DOHH2 (cell line): ENCODE measurements around the gene DLG1.

Source experiments
- H3F3A ChIP-seq: fragments of 200-600 bp; sonication (generic), shearing (Covaris generic); 2 replicates; pipeline ENCODE4 v1.6.0; 2016; ENCODE audit warnings: antibody characterized with exemption, mild to moderate bottlenecking; ENCODE audit not compliant: control insufficient read depth, insufficient read depth
- H3K27ac ChIP-seq: fragments of 200-600 bp; sonication (generic); 2 replicates; pipeline ENCODE4 v1.5.1; 2014; ENCODE audit warnings: low read depth, mild to moderate bottlenecking, low read length, moderate library complexity
- H3K27me3 ChIP-seq: fragments of 200-600 bp; sonication (generic); 2 replicates; pipeline ENCODE4 v1.6.1; 2014; ENCODE audit warnings: mild to moderate bottlenecking, low read length, mixed read lengths; ENCODE audit not compliant: control insufficient read depth
- H3K36me3 ChIP-seq: fragments of 200-600 bp; sonication (generic); 2 replicates; pipeline ENCODE4 v1.6.1; 2014; ENCODE audit warnings: mild to moderate bottlenecking, low read length, moderate library complexity, mixed read lengths; ENCODE audit not compliant: control insufficient read depth
- H3K4me1 ChIP-seq: fragments of 200-600 bp; sonication (generic); 2 replicates; pipeline ENCODE4 v1.6.1; 2014; ENCODE audit warnings: mild to moderate bottlenecking, low read length, mixed read lengths; ENCODE audit not compliant: control insufficient read depth
- H3K4me2 ChIP-seq: fragments of 200-600 bp; sonication (generic); 2 replicates; pipeline ENCODE4 v1.6.0; 2014; ENCODE audit warnings: mild to moderate bottlenecking, low read length, moderate library complexity
- H3K4me3 ChIP-seq: fragments of 200-600 bp; sonication (generic); 2 replicates; pipeline ENCODE4 v1.5.1; 2014; ENCODE audit warnings: mild to moderate bottlenecking, low read length, mixed read lengths
- H3K79me2 ChIP-seq: fragments of 200-600 bp; sonication (generic); 2 replicates; pipeline ENCODE4 v1.6.1; 2014; ENCODE audit warnings: mild to moderate bottlenecking, low read length, mixed read lengths; ENCODE audit not compliant: control insufficient read depth
- H3K9me2 ChIP-seq: fragments of 200-600 bp; sonication (generic); replicated peaks from 2 replicates; pipeline ENCODE4 v1.6.1; 2014; ENCODE audit warnings: mild to moderate bottlenecking, low read length, mixed read lengths; ENCODE audit not compliant: control insufficient read depth
- H3K9me3 ChIP-seq: fragments of 200-600 bp; sonication (generic); 2 replicates; pipeline ENCODE4 v1.6.1; 2014; ENCODE audit warnings: antibody characterized with exemption, low read length, mixed read lengths; ENCODE audit not compliant: control insufficient read depth, insufficient read depth
- H4K20me1 ChIP-seq: fragments of 200-600 bp; sonication (generic); 2 replicates; pipeline ENCODE4 v1.6.0; 2014; ENCODE audit warnings: low read depth, mild to moderate bottlenecking, antibody characterized with exemption, low read length, moderate library complexity; ENCODE audit not compliant: control insufficient read depth, insufficient read depth
- EZH2phosphoT487 ChIP-seq: fragments of 200-600 bp; sonication (generic); IDR thresholded peaks from 2 replicates; pipeline ENCODE4 v1.6.1; 2017; ENCODE audit warnings: borderline replicate concordance, mild to moderate bottlenecking, antibody characterized with exemption, low read length, moderate library complexity, mixed read lengths
- TF ChIP-seq, protein P1 (sequence below): fragments of 200-600 bp; sonication (generic); IDR thresholded peaks from one replicate; pipeline ENCODE4 v1.5.1; 2014; ENCODE audit warnings: antibody characterized with exemption, mild to moderate bottlenecking, low read depth, low read length; ENCODE audit not compliant: poor library complexity, severe bottlenecking

Gene DLG1

DNA sequence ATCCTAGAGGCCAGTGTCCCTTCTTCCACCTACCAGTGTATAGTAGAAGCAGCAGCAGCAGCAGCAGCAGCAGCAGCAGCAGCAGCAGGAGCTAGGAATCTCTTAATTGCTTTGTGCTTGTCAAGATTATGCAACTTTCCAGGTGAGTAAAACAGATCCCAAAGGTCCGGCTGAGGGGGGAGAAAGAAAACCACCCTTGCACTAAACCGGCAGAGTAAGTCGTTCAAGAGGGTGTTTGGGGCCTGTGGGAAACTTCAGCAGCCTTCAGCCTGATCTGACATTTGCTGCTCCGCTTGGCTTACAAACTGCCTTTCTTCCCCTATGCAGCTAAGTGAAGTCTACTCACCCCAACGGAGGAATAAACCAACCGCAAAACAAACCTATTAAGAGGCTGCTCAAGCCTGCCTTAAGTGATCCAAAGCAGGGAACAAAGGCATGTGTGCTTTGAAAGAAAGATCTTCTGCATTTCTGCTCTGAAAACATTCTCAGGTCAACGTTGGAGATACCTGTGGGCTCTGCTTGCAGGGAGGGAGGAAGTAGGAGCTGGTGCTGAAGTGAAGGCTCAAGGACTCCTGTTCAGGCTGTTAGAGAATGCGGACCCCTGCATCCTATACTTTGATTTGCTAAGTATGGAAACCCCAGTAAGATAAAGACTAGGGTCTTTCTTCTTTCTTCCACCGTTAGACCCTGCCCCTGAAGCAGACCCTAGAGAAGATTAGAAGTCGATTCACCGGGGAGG is 35.7 kb upstream of the DLG1 start:
- Histone ChIP-seq H3K79me2 (no peaks in the 10 kb centered on the region), H3K36me3 (no peaks in the 10 kb centered on the region)
- TF ChIP-seq, protein P1, sequence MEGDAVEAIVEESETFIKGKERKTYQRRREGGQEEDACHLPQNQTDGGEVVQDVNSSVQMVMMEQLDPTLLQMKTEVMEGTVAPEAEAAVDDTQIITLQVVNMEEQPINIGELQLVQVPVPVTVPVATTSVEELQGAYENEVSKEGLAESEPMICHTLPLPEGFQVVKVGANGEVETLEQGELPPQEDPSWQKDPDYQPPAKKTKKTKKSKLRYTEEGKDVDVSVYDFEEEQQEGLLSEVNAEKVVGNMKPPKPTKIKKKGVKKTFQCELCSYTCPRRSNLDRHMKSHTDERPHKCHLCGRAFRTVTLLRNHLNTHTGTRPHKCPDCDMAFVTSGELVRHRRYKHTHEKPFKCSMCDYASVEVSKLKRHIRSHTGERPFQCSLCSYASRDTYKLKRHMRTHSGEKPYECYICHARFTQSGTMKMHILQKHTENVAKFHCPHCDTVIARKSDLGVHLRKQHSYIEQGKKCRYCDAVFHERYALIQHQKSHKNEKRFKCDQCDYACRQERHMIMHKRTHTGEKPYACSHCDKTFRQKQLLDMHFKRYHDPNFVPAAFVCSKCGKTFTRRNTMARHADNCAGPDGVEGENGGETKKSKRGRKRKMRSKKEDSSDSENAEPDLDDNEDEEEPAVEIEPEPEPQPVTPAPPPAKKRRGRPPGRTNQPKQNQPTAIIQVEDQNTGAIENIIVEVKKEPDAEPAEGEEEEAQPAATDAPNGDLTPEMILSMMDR, result no peak
- no peak for TF ChIP-seq EZH2phosphoT487

DNA sequence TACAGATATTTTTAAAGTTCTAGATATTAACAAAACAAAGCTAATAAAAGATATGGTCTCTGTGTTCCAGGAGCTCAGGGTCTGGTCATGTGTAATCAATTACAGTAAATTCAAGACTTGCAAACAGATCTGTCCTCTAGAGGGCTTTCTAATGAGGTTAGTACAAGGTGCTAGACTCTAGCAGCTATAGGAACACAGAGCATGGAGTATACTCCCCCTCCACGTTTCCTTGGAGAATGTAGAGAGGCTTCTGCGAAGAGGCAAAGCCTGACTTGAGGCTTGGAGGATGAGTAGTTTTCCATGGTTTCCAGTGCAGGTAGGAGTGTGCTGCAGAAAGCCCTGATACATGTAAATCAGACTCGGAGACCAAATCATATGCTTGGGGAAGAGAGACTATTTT is 32.7 kb upstream of the DLG1 start:
- H3K4me1 ChIP-seq, result no peaks in the 10 kb centered on the region
- peaks cover 13% of the 10 kb centered on the region; the same call in 1 of the 2 replicates for H3K27me3 ChIP-seq
- H3K27ac ChIP-seq, result no peak overlapping the region
- no peaks in the 10 kb centered on the region for H3K79me2 ChIP-seq
- H3K4me2 ChIP-seq, result no peak overlapping the region
- no peaks in the 10 kb centered on the region for H3K36me3 ChIP-seq
- H3F3A ChIP-seq, result no peaks in the 10 kb centered on the region
- TF ChIP-seq EZH2phosphoT487, result no peak
- TF ChIP-seq, protein P1, result peak; percentile 15
- no peaks in the 10 kb centered on the region for H4K20me1 ChIP-seq
- H3K9me3 ChIP-seq, result no peaks in the 10 kb centered on the region
- H3K4me3 ChIP-seq, result no peak overlapping the region
- H3K9me2 ChIP-seq, result no peaks in the 10 kb centered on the region

More for the DNA sequence above, 35.7 kb upstream of the DLG1 start:
- H3F3A ChIP-seq, result no peaks in the 10 kb centered on the region
- no peak overlapping the region for H3K27ac ChIP-seq
- peaks cover 13% of the 10 kb centered on the region; the same call in 1 of the 2 replicates for H3K27me3 ChIP-seq
- no peaks in the 10 kb centered on the region for H3K9me3 ChIP-seq
- H3K9me2 ChIP-seq, result no peaks in the 10 kb centered on the region
- H3K4me1 ChIP-seq, result no peaks in the 10 kb centered on the region
- no peaks in the 10 kb centered on the region for H4K20me1 ChIP-seq
- H3K4me2 ChIP-seq, result no peak overlapping the region
- no peak overlapping the region for H3K4me3 ChIP-seq

DNA sequence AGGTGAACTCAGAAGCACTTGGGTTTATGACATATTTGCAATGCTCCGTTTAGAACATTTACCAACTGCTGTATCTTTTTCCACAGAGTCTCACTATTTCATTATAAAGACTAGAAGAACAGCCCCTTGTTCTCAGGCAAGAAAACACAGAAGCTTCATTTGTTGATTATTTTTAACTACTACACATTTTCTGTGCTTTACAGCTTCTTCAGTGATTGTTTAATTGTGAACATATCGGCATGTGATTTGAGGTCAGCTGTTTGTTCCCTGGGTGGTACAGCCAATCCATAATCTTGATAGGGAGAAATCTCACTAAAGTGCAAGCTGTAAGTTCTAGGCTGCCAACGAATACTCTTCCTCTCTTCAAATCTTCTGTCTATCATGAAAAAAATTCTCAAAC is 31.0 kb upstream of the DLG1 start:
- no peaks in the 10 kb centered on the region for H3K9me2 ChIP-seq
- no peaks in the 10 kb centered on the region for H3K36me3 ChIP-seq
- no peaks in the 10 kb centered on the region for H3K4me1 ChIP-seq
- H3K9me3 ChIP-seq, result no peaks in the 10 kb centered on the region
- H3K4me3 ChIP-seq, result no peak overlapping the region
- no peak for TF ChIP-seq EZH2phosphoT487
- TF ChIP-seq, protein P1, result no peak
- no peaks in the 10 kb centered on the region for H3F3A ChIP-seq
- H4K20me1 ChIP-seq, result no peaks in the 10 kb centered on the region
- H3K79me2 ChIP-seq, result no peaks in the 10 kb centered on the region
- H3K27ac ChIP-seq, result no peak overlapping the region
- H3K27me3 ChIP-seq, result peaks cover 13% of the 10 kb centered on the region; the same call in 1 of the 2 replicates
- H3K4me2 ChIP-seq, result no peak overlapping the region
